Progenitor cell of endocrine pancreas (in vitro differentiated cells): ENCODE measurements around the gene TOM1L2. TPM values are rescaled to one million over a fixed set of nuclear protein-coding genes. Genes with fewer than 3 reads are reported as not detected.
"Not testable (repeated sequence)": the region's sequence is repeated elsewhere in the genome, so short reads cannot be mapped to it uniquely, and the experiment has no call there.

Experiments used
- DNase-seq: peaks from one replicate; pipeline ENCODE4 v3.0.0; 2021; ENCODE audit warnings: low spot score; ENCODE audit not compliant: unreplicated experiment
- H3K27ac Mint-ChIP-seq: 2 replicates; pipeline ENCODE4 v1.8.0; 2021; ENCODE audit warnings: mild to moderate bottlenecking, moderate library complexity, mixed read lengths
- H3K27me3 Mint-ChIP-seq: 2 replicates; pipeline ENCODE4 v1.8.0; 2021; ENCODE audit warnings: mixed read lengths
- H3K36me3 Mint-ChIP-seq: 2 replicates; pipeline ENCODE4 v1.8.0; 2022; ENCODE audit warnings: mixed read lengths; ENCODE audit not compliant: insufficient read depth
- H3K4me1 Mint-ChIP-seq: 2 replicates; pipeline ENCODE4 v1.8.0; 2021; ENCODE audit warnings: low read depth, mixed read lengths
- H3K4me3 Mint-ChIP-seq: 2 replicates; pipeline ENCODE4 v1.8.0; 2021; ENCODE audit warnings: low read depth, mild to moderate bottlenecking, moderate library complexity, mixed read lengths
- H3K9me3 Mint-ChIP-seq: 2 replicates; pipeline ENCODE4 v1.8.0; 2021; ENCODE audit warnings: low read depth, mixed read lengths
- CTCF ChIP-seq: fragments of 200-600 bp; sonication (generic); IDR thresholded peaks from one replicate; pipeline ENCODE4 v1.5.0; 2021; ENCODE audit warnings: antibody characterized with exemption, mild to moderate bottlenecking; ENCODE audit not compliant: unreplicated experiment
- total RNA-seq: library from RNA; stranded (reverse); gene quantifications from 2 replicates; pipeline ENCODE4 v1.2.1, GENCODE V29; 2021

Gene TOM1L2
- total RNA-seq, 1 donor from 2014 or later: 29.4 TPM

DNA sequence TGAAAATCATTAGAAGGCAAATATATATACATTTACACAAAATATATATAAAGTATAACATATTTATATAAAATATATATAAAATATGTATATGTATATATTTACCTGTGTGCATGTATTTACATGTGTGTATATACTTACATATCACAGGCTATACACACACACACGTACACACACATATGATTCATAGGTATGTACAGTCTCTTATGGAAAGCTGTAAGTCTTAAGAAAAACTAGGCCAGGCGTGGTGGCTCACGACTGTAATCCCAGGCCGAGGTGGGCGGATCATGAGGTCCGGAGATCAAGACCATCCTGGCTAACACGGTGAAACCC is 14.7 kb downstream of the TOM1L2 start:
- TF ChIP-seq CTCF: no peak
- Mint-ChIP-seq H3K27me3 (no peaks in the 10 kb centered on the region), H3K4me1 (peaks cover 17% of the 10 kb centered on the region), H3K9me3 (no peaks in the 10 kb centered on the region), H3K4me3 (no peak overlapping the region), H3K36me3 (peaks cover 4% of the 10 kb centered on the region), H3K27ac (no peak overlapping the region)
- DNase-seq: no peak

DNA sequence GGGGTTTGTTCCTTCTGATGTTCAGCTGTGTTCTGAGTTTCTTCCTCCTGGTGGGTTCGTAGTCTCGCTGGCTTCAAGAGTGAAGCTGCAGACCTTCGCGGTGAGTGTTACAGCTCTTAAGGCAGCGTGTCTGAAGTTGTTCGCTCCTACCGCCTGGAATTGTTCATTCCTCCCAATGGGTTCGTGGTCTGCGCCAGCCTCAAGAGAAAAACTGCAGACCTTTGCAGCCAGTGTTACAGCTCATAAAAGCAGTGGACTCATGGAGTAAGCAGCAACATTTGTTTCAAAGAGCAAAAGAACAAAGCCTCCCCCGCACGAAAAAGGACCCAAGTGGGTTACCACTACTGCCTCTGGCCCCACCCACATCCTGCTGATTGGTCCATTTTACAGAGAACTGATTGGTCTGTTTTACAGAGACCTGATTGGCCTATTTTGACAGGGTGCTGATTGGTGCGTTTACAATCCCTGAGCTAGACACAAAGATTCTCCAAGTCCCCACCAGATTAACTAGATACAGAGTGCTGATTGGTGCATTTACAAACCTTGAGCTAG is 16.3 kb downstream of the TOM1L2 start:
- not testable (repeated sequence) for H3K9me3 Mint-ChIP-seq, H3K36me3 Mint-ChIP-seq, H3K27ac Mint-ChIP-seq, DNase-seq, H3K27me3 Mint-ChIP-seq, H3K4me3 Mint-ChIP-seq
- peaks cover 17% of the 10 kb centered on the region for H3K4me1 Mint-ChIP-seq

DNA sequence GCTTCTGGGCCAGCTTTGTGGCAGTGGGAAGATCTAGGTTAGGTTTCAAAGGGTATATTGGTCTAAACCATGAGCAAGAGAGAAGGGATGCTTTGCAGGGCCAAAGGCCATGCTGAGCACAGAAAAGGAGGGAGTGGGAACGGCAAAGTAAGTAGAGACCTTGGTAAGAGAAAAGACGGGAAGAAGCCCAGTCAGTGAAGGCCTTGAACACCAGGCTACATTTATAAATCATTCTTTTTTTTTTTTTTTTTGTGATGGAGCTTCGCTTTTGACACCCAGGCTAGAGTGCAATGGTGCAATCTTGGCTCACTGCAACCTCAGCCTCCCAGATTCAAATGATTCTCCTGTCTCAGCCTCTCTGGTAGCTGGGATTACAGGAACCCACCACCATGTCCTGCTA is 18.1 kb downstream of the TOM1L2 start:
- H3K36me3 Mint-ChIP-seq: peaks cover 4% of the 10 kb centered on the region
- H3K27ac Mint-ChIP-seq: no peak overlapping the region
- no peaks in the 10 kb centered on the region for H3K9me3 Mint-ChIP-seq
- H3K4me3 Mint-ChIP-seq: no peak overlapping the region
- TF ChIP-seq CTCF: no peak
- no peak for DNase-seq
- peaks cover 6% of the 10 kb centered on the region for H3K4me1 Mint-ChIP-seq
- H3K27me3 Mint-ChIP-seq: no peaks in the 10 kb centered on the region

DNA sequence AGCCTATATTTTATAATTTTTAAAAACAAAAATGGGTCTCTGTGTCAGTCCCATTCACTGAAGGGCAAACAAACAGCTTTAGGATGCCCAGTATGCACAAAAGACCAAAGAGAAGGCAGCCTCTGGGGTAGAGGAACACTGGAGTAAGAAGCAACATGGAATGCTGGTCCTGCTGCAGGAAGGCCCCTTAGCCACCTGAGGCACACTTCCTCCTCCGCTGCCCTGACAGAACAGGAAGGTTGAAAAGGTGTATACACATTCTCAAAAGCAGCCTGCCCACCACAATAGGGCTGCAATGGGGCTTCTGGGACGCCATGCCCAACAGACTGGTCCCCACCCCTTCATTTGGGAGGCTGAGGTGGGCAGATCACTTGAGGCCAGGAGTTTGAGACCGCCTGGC is 19.5 kb downstream of the TOM1L2 start:
- peaks cover 1% of the 10 kb centered on the region for H3K4me1 Mint-ChIP-seq

DNA sequence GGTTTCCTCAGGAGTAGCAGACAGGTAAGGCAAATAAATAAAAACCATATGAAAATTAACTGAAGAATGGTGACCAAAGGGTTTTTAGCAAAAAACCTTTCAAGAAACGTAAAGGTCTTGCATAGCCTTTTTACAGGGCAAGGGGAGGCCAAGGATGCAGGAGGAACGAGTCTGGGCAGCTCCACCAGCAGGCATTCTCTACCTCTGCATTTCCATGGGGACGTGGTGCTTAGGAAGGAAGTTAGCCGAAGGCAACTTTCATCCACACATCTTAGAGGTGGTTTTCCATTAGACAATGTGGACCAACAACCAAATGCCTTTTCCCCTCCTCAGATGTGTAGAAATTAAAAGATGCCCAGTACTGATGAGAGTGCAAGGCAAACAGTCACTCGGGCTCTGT is 20.7 kb downstream of the TOM1L2 start:
- Mint-ChIP-seq H3K4me1 (peaks cover 1% of the 10 kb centered on the region), H3K4me3 (no peak overlapping the region), H3K36me3 (peaks cover 4% of the 10 kb centered on the region), H3K27me3 (no peaks in the 10 kb centered on the region), H3K9me3 (no peaks in the 10 kb centered on the region), H3K27ac (no peak overlapping the region)
- no peak for TF ChIP-seq CTCF
- DNase-seq: no peak

More for the DNA sequence above, 19.5 kb downstream of the TOM1L2 start:
- H3K27ac Mint-ChIP-seq: no peak overlapping the region
- peaks cover 4% of the 10 kb centered on the region for H3K36me3 Mint-ChIP-seq
- TF ChIP-seq CTCF: peak; percentile 27
- no peaks in the 10 kb centered on the region for H3K27me3 Mint-ChIP-seq
- no peaks in the 10 kb centered on the region for H3K9me3 Mint-ChIP-seq
- no peak overlapping the region for H3K4me3 Mint-ChIP-seq
- DNase-seq: no peak

- peaks cover 2% of the 10 kb centered on the region for H3K36me3 Mint-ChIP-seq
- TF ChIP-seq CTCF: peak; percentile 29
- no peaks in the 10 kb centered on the region for H3K27me3 Mint-ChIP-seq
- no peaks in the 10 kb centered on the region for H3K9me3 Mint-ChIP-seq
- H3K4me1 Mint-ChIP-seq: peaks cover 6% of the 10 kb centered on the region
- no peak for DNase-seq
- no peak overlapping the region for H3K4me3 Mint-ChIP-seq
- no peak overlapping the region for H3K27ac Mint-ChIP-seq
Measured at GRCh38 chr17:17950806-17951205, 21.4 kb downstream of the TOM1L2 start.
